Measurements from ENCODE around the gene TMEM222.
A peak's percentile ranks its signal among the peaks of the same experiment; 100 is the strongest.

The TMEM222 gene

GRCh38 chr1:27339213-27339612 is 17.2 kb downstream of the TMEM222 start:
- no peak for TF ChIP-seq CTCF (conservative IDR thresholded peaks at IDR 0.05; ENCODE audit: control insufficient read depth, insufficient read depth, low read depth, low read length)
- no peak for DNase-seq (ENCODE audit: low read depth)
- no peak overlapping the region for H3K4me3 ChIP-seq (ENCODE audit: control insufficient read depth, low read depth, low read length)

- DNase-seq (ENCODE audit: low read depth) = peak; percentile 62
- H3K4me3 ChIP-seq (ENCODE audit: control insufficient read depth, low read depth, low read length) = no peak within 1 kb of the TSS
- no peak for TF ChIP-seq CTCF (conservative IDR thresholded peaks at IDR 0.05; ENCODE audit: control insufficient read depth, insufficient read depth, low read depth, low read length)
Observed at GRCh38 chr1:27341525-27342252, 19.7 kb downstream of the TMEM222 start, which contains the start of gene SYTL1. SYTL1 (plus strand) TSS chr1:27342022; CDS start chr1:27345335, 3,313 bp downstream.

- H3K4me3 ChIP-seq (ENCODE audit: control insufficient read depth, low read depth, low read length) = no peak overlapping the region
- DNase-seq (ENCODE audit: low read depth) = no peak
- no peak for TF ChIP-seq CTCF (conservative IDR thresholded peaks at IDR 0.05; ENCODE audit: control insufficient read depth, insufficient read depth, low read depth, low read length)
Observed at GRCh38 chr1:27342391-27342777, 20.4 kb downstream of the TMEM222 start.

GRCh38 chr1:27342778-27343638 is 21.0 kb downstream of the TMEM222 start:
- TF ChIP-seq CTCF (conservative IDR thresholded peaks at IDR 0.05; ENCODE audit: control insufficient read depth, insufficient read depth, low read depth, low read length) = no peak
- DNase-seq (ENCODE audit: low read depth) = no peak
- no peak overlapping the region for H3K4me3 ChIP-seq (ENCODE audit: control insufficient read depth, low read depth, low read length)

GRCh38 chr1:27343639-27344025 is 21.7 kb downstream of the TMEM222 start:
- TF ChIP-seq CTCF (conservative IDR thresholded peaks at IDR 0.05; ENCODE audit: control insufficient read depth, insufficient read depth, low read depth, low read length) = no peak
- DNase-seq (ENCODE audit: low read depth) = no peak
- no peak overlapping the region for H3K4me3 ChIP-seq (ENCODE audit: control insufficient read depth, low read depth, low read length)

GRCh38 chr1:27345272-27345671 is 23.3 kb downstream of the TMEM222 start:
- H3K4me3 ChIP-seq (ENCODE audit: control insufficient read depth, low read depth, low read length) = no peak overlapping the region
- TF ChIP-seq CTCF (conservative IDR thresholded peaks at IDR 0.05; ENCODE audit: control insufficient read depth, insufficient read depth, low read depth, low read length) = no peak
- DNase-seq (ENCODE audit: low read depth) = no peak
